NCI-H460 (cell line): ENCODE results near the gene CEMP1. TPM values are rescaled to one million over a fixed set of nuclear protein-coding genes. Genes with fewer than 3 reads are reported as not detected.
A peak's percentile ranks its signal among the peaks of the same experiment; 100 is the strongest.

ENCODE experiments used
- DNase-seq: peaks from one replicate; pipeline ENCODE4 v3.0.0-alpha.2; 2016; ENCODE audit warnings: low read depth; ENCODE audit errors: extremely low read depth
- total RNA-seq: library from RNA; depleted of rRNA; stranded (reverse); fragments of >200 nt; shearing (Covaris generic); gene quantifications from 2 replicates; pipeline ENCODE4 v1.2.3, GENCODE V29; 2014

Gene CEMP1
- total RNA-seq, 1 experiment from 2014 or later: not detected

DNA sequence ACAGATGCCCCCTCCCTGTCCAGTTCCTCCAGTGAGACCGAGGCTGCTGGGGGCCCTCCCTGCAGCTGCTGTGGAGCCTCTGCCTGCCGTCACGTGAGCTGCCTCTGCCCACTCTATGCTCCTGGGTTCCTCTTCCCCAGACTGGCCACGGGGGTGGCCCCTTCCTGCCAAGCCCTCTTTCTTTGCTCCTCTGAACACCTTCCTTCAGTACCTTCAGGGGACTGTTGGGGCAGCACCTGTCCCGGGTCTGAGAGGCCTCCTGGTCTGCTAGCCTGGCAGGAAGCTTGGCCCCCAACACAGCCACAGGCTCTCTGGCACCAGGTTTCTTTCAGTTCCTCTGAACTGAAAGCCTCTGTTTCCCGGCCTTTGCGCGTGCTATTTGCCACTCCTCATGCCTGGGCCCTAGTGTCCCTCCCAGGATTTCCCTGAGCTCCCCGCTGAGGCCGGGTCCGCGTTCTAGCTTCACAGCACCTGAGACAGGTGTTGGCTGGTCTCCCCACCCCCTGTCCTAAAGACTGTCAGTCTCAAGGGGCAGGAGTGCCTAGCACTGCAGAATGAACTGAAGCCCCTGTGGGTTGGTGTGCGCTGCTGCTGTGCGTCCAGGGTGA lies 24.1 kb downstream of the CEMP1 start:
- no peak for DNase-seq

DNA sequence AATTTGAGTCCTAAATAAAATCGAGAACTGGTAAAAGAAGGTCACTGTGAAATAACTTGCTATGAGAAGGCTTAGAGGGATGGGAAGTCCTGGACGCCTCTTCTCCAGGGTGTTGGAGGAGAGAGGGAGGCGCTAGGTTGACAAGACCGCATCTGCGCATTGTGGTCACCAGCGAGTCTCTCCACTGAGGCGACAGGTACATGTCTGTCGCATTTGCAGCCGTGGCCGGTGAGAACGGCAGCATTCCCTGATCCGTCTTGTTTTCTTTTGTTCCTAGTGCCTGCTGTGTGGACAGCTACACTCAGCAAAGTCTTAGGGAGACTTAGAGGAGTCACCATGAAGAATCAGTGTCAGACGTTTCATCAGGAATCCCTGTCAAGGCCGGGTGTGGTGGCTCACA lies 25.5 kb downstream of the CEMP1 start:
- no peak for DNase-seq

DNA sequence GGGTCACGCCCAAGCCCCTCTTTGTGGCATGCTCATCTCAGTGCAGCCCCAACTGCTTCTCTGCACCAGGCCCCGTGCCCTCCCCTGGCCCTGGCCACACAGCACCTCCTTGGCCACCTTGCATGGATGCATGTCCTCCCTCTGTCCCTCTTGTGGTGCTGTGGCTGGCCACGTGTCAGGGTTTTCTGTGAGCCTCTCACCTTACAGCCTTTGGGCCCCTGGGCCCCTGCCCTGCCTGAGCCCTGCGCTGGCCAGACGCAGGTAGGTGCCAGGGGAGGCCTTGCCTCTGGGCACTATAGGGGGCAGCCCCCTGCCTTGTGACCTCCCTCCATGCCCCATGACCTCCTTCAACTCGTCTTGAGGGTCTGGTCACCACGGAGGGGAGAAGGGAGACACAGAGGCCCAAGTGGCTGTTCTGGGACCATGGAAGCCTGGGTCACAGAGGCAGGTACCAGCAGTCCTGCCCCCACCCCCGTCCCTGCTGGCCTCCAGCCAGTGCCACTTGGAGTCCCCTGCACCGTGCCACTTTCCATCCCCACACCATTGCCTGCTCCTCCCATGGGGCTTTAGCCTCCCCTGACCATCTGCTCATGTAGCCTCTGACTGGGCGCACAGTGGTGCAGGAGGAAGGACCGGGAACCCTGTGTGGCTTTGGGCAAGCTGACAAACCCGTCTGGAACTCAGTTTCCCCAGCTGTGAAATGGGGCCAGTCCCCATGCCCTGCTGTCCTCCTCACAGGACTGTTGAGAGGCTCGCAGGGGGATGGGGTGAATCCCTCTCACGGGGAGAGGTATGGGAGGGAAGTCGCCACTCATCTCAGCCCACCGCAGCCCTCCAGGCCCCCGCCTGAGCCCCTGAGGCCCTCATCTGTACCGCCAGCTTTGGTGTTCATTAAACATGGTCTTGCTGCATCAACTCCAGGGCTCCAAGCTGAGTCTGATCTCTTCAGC lies 29.0 kb downstream of the CEMP1 start:
- DNase-seq: no peak

DNA sequence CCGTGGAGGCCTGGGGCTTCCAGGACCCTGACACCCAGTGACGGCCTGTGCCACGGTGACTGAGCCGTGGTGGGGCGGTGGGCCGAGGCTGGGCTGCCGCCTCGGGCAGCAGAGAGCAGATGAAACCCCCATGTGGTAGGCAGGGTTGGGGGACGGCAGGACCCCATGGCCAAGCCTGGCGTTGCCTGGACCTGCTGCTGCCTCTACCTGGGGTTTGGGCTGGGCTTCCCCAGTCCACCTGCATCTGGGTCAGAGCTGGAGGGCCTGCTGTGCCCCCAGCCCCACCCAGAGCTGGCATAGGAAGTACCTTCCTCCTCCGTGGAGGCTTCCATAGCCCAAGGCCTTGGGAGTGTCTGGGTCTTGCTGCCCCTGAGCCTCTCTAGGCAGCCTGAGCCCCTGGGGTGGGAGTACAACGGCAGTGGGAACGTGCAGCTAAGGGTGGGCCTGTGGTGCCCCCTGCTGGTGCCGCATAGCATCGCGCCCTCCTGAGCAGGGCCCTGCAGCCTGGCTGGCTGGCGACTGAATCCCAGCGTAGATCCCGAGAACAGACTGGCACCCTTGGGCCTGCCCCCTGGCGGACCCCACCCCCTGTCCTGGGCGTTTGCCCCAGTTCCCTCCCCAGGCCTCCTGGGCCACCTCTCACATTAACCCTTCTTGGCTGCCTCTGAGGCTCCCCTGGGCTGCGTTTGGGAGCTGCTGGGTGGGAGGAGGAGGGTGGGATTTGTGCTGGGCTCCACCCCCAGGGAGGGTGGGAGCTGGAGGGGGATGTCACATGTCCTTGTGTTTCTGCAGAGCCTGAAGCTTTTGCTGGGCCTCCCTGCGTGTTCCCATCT lies 30.1 kb downstream of the CEMP1 start:
- DNase-seq: peak; percentile 68

DNA sequence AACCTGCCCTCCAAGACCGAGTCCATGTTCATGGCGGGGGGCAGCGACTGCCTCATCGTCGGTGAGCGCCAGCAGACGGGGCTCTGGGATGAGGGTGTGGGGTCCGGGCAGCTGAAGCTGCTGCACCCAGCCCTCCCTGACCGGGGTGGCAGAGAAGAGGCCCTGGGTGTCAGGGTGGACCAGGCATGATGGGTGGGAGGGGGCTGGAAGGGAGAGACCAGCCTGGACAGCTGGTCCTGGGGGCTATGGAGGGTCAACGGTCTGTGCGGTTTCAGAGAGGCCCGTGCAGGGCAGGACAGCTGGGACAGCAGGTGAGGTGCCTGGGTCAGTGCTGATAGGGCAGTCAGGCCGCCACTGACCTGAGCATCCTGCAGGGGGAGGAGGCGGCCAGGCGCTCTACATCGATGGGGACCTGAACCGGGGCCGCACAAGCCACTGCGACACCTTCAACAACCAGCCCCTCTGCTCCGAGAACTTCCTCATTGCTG lies 30.7 kb downstream of the CEMP1 start:
- DNase-seq: no peak

DNA sequence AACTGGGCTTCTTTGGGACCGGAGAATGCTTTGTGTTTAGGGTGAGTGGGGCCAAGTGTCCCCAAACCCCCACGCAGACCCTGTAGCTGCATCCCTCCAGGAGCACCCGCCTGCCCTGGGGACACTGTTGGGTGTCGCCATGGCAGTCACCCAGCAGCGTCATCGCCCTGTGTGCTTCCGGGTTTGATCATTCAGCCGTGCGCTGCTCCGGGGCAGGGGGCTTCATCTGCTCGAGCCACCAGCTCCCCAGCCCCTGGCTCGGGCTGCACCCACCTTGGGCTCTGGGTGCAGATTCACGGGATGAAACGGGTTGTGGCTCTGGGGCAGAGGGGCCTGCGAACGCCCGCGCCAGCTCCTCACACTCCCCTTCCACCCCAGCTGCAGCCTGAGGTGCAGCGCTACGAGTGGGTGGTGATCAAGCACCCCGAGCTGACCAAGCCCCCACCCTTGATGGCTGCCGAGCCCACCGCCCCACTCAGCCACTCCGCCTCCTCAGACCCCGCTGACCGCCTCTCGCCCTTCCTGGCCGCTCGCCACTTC lies 31.2 kb downstream of the CEMP1 start:
- no peak for DNase-seq

DNA sequence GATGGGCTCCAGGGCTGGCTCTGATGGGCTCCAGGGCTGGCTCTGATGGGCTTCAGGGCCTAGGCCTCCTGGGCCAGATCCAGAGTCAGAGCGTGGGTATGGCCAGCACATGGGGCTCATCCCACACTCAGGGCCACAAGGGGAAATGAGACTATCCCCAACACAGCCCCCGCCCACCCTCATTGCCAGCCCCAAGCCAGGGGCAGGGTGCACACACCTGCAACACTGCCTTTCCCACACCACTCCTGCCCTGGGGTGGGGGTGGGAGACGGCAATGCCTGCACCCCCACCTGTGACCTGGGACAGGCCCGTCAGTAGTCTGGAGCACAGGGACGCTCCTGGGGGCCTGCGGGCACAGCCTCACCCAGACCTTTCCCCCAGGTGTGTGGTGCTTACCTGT lies 31.8 kb downstream of the CEMP1 start:
- no peak for DNase-seq

DNA sequence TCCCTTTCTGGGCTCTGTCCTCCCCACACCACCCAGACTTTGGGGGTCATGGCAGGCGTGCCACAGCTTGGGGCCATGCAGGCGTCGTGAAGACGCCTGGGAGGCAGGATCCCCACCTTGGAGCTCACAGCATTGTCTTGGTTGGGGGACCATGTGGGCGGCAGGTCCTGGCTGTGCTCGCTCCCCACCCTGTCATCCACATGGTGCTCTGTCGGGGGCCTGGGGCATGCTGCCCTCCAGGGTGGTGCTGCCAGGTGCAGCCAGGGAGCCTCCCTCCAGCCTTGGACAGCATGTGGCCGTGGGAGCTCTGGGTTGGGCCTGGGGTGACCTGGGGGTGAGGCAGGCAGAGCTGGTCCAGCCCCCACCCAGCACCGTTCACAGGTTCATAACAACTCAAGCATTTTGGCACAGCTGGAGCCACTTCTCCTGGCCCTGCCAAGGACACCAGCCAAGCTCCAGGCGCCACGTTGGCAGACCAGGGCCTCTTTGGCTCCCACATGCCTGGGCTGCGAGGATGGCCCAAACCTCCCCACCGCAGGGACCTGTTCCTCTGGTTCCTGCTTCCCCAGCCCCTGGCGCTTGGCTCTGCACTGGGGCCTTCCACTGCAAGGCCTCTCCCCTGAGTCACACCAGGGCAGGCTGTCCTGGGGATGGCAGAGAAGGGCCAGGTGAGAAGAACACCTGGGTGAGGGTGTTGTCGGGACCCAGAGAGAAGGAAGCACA lies 32.5 kb downstream of the CEMP1 start:
- DNase-seq: no peak

DNA sequence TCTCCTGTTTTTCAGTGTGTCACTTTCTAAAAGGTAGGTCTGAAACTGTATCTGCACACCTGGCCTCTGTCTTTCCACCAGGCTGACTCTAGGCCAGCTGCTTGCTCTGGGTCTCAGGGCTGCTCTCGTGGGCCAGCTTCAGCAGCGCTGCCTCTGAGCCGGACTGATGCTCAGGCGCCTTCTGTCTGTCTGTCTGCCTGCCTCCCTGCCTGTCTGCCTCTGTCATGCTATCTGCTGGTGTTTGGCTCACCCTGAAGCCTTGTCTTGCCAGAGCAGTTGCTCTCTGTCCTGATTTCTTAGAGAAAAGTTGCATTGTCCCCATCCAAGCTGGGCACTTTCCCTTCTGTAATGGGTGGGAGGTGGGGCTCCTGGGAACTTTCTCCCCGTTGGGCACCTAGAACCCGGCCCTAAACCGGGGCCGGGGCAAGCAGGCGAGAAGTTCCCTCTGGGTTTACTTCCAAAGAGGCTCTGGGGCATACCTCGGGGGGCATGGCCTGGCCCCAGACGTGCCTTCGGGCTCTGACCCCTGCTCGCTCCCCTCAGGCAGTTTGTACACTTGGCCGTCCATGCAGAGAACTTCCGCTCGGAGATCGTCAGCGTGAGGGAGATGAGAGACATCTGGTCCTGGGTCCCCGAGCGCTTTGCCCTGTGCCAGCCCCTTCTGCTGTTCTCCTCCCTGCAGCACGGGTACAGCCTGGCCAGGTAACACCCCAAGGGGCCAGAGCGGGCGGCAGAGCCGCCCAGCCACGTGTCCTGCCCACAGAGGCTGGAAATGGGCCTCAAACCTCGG lies 33.3 kb downstream of the CEMP1 start:
- no peak for DNase-seq

DNA sequence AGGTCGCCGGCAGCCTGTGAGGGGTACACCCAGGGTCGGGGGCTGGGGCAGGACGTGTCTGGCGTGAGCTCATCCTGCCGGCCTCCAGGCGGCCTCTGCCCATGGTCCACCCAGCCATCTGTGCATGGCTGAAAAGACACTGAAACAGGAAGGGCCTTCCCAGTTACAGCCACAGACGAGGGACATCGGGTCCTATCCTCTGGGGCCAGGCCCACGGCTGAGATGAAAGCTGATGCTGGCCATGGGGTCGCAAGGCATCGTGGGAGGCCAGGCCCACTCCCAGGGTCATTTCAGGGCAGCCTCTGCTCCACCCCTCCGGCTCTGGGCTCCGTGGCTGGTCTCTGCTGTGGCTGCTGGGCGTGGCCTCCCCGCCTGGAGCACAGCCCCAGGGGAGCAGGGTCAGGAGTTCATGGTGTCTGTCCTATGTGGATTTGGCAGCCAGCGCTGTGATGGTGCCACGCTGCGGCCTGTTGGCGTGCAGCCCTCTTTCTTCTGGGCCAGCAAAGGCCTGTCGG lies 34.0 kb downstream of the CEMP1 start:
- DNase-seq: peak; percentile 30

DNA sequence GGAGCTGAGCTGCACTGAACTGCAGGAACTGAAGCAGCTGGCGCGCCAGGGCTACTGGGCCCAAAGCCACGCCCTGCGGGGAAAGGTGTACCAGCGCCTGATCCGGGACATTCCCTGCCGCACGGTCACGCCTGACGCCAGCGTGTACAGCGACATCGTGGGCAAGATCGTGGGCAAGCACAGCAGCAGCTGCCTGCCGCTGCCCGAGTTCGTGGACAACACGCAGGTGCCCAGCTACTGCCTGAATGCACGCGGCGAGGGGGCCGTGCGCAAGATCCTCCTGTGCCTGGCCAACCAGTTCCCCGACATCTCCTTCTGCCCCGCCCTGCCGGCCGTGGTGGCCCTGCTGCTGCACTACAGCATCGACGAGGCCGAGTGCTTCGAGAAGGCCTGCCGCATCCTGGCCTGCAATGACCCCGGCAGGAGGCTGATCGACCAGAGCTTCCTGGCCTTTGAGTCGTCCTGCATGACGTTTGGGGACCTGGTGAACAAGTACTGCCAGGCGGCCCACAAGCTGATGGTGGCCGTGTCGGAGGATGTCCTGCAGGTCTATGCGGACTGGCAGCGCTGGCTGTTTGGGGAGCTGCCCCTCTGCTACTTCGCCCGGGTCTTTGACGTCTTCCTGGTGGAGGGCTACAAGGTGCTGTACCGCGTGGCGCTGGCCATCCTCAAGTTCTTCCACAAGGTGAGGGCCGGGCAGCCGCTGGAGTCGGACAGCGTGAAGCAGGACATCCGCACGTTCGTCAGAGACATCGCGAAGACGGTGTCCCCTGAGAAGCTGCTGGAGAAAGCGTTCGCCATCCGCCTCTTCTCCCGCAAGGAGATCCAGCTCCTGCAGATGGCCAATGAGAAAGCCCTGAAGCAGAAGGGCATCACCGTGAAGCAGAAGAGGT lies 34.7 kb downstream of the CEMP1 start:
- DNase-seq: no peak

DNA sequence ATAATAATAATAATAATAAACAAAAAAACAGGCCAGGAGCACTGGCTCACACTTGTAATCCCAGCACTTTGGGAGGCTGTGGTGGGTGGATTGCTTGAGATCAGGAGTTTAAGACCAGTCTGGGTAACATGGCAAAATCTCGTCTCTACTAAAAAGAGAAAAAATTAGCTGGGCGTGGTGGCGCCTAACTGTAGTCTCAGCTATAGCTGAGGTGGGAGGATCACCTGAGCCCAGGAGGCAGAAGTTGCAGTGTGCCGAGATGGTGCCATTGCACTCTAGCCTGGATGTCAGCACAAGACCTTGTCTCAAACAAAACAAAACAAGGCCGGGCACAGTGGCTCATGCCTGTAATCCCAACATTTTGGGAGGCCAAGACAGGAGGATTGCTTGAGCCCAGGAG lies 36.2 kb downstream of the CEMP1 start:
- no peak for DNase-seq

DNA sequence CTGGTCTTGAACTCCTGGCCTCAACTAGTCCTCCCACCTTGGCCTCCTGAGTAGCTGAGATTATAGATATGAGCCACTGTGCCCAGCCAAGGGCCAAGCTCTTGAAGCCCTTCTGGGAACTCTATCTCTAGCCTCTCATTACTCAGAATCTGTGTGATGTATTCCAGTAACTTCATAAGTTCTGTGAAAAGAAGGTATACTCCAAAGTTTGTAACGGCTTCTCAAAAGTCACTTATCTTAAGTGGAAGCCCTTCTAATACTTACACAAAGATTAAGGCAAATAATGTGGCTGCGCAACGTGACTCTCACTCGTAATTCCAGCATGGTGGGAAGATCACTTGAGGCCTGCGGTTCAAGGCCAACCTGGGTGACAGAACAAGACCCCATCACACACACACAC lies 36.6 kb downstream of the CEMP1 start:
- no peak for DNase-seq

DNA sequence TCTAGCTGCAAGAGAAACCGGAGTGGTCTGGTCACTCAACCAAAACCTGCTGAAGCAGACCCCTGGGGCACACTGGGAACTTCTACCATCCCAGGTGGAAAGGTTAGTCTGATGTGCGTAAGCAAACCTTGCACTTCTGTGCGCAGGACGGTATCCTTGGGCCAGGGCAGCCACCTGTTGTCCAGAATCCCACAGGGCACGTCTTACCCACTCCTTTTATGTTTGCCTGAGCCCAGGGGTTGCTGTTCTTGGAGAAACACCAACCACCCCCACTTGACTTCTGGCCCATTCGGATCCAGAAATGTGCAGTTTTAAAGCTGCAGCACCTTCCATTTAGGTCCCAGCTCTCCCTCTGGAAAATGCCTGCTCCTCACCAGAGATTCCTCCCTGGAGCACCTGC lies 37.6 kb downstream of the CEMP1 start:
- no peak for DNase-seq

DNA sequence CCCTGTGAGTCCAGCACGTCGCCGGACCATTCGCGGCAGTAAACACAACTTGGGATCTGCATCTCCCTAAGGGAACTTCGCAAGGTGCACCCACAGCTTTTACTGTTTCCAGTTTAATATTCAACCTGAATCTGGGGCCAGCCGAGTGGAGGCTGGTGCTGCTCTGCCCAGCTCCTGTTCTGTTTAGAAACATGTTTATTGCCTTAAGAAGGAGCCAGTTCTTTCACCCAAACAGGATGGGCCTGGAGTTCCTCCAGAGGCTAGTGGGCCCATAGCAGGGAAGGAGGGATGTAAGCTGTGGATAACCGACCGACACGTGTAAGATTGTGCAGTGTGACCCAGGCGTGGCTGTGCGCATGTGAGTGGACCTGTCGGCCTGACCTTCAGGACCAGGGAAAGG lies 38.9 kb downstream of the CEMP1 start:
- no peak for DNase-seq

DNA sequence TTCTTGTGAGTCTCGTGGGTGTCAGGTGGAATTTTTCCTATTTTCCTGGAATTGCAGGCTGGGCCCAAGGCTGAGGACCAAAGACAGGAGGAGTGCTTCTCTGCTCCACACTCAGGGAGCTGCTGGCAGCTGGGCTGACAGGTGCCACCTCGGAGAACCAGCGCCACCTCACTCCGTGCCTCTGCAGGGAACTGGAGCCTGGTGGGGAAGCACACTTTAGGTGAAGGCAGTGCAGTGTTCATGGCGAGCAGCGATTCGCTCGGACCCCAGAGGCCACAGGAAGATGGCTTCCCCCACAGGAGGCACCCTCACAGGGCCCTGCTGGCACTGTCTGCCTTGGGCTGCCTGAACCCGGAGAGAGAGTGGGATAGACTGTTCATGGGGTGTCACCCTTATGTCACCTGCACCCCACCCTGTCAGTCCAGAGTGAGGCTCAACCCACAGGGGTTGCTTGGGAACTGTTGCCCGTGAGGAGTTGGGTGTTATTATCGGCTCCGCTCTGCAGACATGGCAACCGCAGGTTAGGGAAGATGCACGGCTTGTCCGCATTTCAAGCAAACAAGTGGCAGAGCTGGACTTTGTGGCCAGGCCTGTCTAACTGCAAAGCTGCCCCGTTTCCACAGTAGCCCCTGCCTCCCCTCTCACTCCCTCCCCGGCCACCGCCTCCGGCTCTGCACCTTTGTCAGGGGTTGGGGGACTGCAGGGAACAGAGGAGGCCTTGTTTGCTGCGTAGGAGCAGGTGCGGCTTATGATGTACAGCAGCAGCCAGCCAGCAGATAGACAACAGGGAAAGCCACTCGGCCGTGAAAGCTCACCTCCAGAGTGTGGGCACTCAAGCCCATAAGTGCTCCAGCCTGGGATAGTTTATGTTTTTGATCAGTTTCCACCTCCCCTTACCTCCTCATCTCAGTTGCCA lies 40.8 kb downstream of the CEMP1 start:
- no peak for DNase-seq

DNA sequence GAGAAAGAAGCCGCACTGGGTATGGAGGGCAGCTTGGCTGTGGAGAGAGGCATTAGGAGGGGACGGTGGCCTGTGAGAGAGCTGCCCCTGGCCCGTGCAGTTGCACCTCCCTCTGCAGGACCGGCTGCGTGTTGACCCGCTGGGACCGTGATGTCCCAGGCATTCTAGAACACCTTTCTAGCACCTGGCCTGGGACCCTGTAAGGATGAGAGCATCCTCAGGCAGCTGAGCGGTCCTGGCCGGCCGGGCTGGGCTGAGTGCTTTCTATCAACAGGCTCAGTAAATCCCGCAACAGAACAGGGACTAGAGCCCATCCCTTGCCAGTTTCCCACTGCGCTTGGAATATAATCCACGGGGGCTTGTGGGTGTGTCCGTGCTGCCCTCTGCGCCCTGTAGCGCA lies 41.6 kb downstream of the CEMP1 start:
- DNase-seq: no peak
